ENCODE data around the gene RCSD1.

The RCSD1 gene

GRCh38 chr1:167683226-167683625 is 53.2 kb downstream of the RCSD1 start:
- H3K36me3 ChIP-seq (ENCODE audit: control insufficient read depth in 1 of 2, insufficient read depth in 2 of 2, low read length in 2 of 2): no peaks in the 10 kb centered on the region
- H3K4me1 ChIP-seq (ENCODE audit: control insufficient read depth in 1 of 2, insufficient read depth in 2 of 2, low read length in 2 of 2): peaks cover 4 to 41% of the 10 kb centered on the region in 2 donors
- H3K4me3 ChIP-seq (ENCODE audit: low read depth in 1 of 2, low read length in 2 of 2): no peak overlapping the region
- no peaks in the 10 kb centered on the region for H3K9me3 ChIP-seq (ENCODE audit: control insufficient read depth in 1 of 2, low read length in 2 of 2)
- no peak overlapping the region for H3K27ac ChIP-seq (ENCODE audit: low read length)
- no peaks in the 10 kb centered on the region for H3K27me3 ChIP-seq (ENCODE audit: low read depth, low read length)

- Histone ChIP-seq H3K4me1 (ENCODE audit: control insufficient read depth in 1 of 2, insufficient read depth in 2 of 2, low read length in 2 of 2) (peaks cover 4 to 41% of the 10 kb centered on the region in 2 donors), H3K4me3 (ENCODE audit: low read depth in 1 of 2, low read length in 2 of 2) (no peak overlapping the region), H3K9me3 (ENCODE audit: control insufficient read depth in 1 of 2, low read length in 2 of 2) (no peaks in the 10 kb centered on the region), H3K36me3 (ENCODE audit: control insufficient read depth in 1 of 2, insufficient read depth in 2 of 2, low read length in 2 of 2) (no peaks in the 10 kb centered on the region), H3K27me3 (ENCODE audit: low read depth, low read length) (no peaks in the 10 kb centered on the region), H3K27ac (ENCODE audit: low read length) (peak overlapping the region; percentile 27)
These were observed 53.8 kb downstream of the RCSD1 start for GRCh38 chr1:167683641-167684502.

GRCh38 chr1:167685844-167686243 is 55.8 kb downstream of the RCSD1 start:
- Histone ChIP-seq H3K4me3 (ENCODE audit: low read depth in 1 of 2, low read length in 2 of 2) (no peak overlapping the region), H3K9me3 (ENCODE audit: control insufficient read depth in 1 of 2, low read length in 2 of 2) (no peaks in the 10 kb centered on the region), H3K36me3 (ENCODE audit: control insufficient read depth in 1 of 2, insufficient read depth in 2 of 2, low read length in 2 of 2) (no peaks in the 10 kb centered on the region), H3K27me3 (ENCODE audit: low read depth, low read length) (no peaks in the 10 kb centered on the region), H3K4me1 (ENCODE audit: control insufficient read depth in 1 of 2, insufficient read depth in 2 of 2, low read length in 2 of 2) (peaks cover 4 to 37% of the 10 kb centered on the region in 2 donors), H3K27ac (ENCODE audit: low read length) (no peak overlapping the region)

GRCh38 chr1:167687919-167688519 is 58.0 kb downstream of the RCSD1 start:
- Histone ChIP-seq H3K9me3 (ENCODE audit: control insufficient read depth in 1 of 2, low read length in 2 of 2) (no peaks in the 10 kb centered on the region), H3K36me3 (ENCODE audit: control insufficient read depth in 1 of 2, insufficient read depth in 2 of 2, low read length in 2 of 2) (peaks cover under 1 to 4% of the 10 kb centered on the region in 2 donors), H3K4me3 (ENCODE audit: low read depth in 1 of 2, low read length in 2 of 2) (no peak overlapping the region), H3K27me3 (ENCODE audit: low read depth, low read length) (no peaks in the 10 kb centered on the region), H3K4me1 (ENCODE audit: control insufficient read depth in 1 of 2, insufficient read depth in 2 of 2, low read length in 2 of 2) (peaks cover 0 to 29% of the 10 kb centered on the region in 2 donors), H3K27ac (ENCODE audit: low read length) (no peak overlapping the region)

- Histone ChIP-seq H3K4me3 (ENCODE audit: low read depth in 1 of 2, low read length in 2 of 2) (no peak overlapping the region), H3K27ac (ENCODE audit: low read length) (no peak overlapping the region), H3K27me3 (ENCODE audit: low read depth, low read length) (no peaks in the 10 kb centered on the region), H3K9me3 (ENCODE audit: control insufficient read depth in 1 of 2, low read length in 2 of 2) (no peaks in the 10 kb centered on the region), H3K36me3 (ENCODE audit: control insufficient read depth in 1 of 2, insufficient read depth in 2 of 2, low read length in 2 of 2) (peaks cover 8 to 13% of the 10 kb centered on the region in 2 donors), H3K4me1 (ENCODE audit: control insufficient read depth in 1 of 2, insufficient read depth in 2 of 2, low read length in 2 of 2) (peaks cover 0 to 23% of the 10 kb centered on the region in 2 donors)
These were observed 59.5 kb downstream of the RCSD1 start for GRCh38 chr1:167689567-167689920.

GRCh38 chr1:167690053-167690452 is 60.0 kb downstream of the RCSD1 start:
- Histone ChIP-seq H3K27me3 (ENCODE audit: low read depth, low read length) (no peaks in the 10 kb centered on the region), H3K4me1 (ENCODE audit: control insufficient read depth in 1 of 2, insufficient read depth in 2 of 2, low read length in 2 of 2) (peaks cover 0 to 23% of the 10 kb centered on the region in 2 donors), H3K9me3 (ENCODE audit: control insufficient read depth in 1 of 2, low read length in 2 of 2) (no peaks in the 10 kb centered on the region), H3K27ac (ENCODE audit: low read length) (no peak overlapping the region), H3K4me3 (ENCODE audit: low read depth in 1 of 2, low read length in 2 of 2) (no peak overlapping the region), H3K36me3 (ENCODE audit: control insufficient read depth in 1 of 2, insufficient read depth in 2 of 2, low read length in 2 of 2) (peaks cover 8 to 17% of the 10 kb centered on the region in 2 donors)

- no peaks in the 10 kb centered on the region for H3K9me3 ChIP-seq (ENCODE audit: control insufficient read depth in 1 of 2, low read length in 2 of 2)
- H3K27me3 ChIP-seq (ENCODE audit: low read depth, low read length): no peaks in the 10 kb centered on the region
- peaks cover 0 to 3% of the 10 kb centered on the region in 2 donors for H3K4me1 ChIP-seq (ENCODE audit: control insufficient read depth in 1 of 2, insufficient read depth in 2 of 2, low read length in 2 of 2)
- H3K4me3 ChIP-seq (ENCODE audit: low read depth in 1 of 2, low read length in 2 of 2): no peak overlapping the region
- peaks cover 16 to 22% of the 10 kb centered on the region in 2 donors for H3K36me3 ChIP-seq (ENCODE audit: control insufficient read depth in 1 of 2, insufficient read depth in 2 of 2, low read length in 2 of 2)
- H3K27ac ChIP-seq (ENCODE audit: low read length): no peak overlapping the region
These were observed 63.5 kb downstream of the RCSD1 start for GRCh38 chr1:167693425-167694045.

- H3K27ac ChIP-seq (ENCODE audit: low read length): no peak overlapping the region
- H3K36me3 ChIP-seq (ENCODE audit: control insufficient read depth in 1 of 2, insufficient read depth in 2 of 2, low read length in 2 of 2): peaks cover 20 to 22% of the 10 kb centered on the region in 2 donors
- no peaks in the 10 kb centered on the region for H3K27me3 ChIP-seq (ENCODE audit: low read depth, low read length)
- H3K4me1 ChIP-seq (ENCODE audit: control insufficient read depth in 1 of 2, insufficient read depth in 2 of 2, low read length in 2 of 2): peaks cover 0 to 3% of the 10 kb centered on the region in 2 donors
- no peak overlapping the region for H3K4me3 ChIP-seq (ENCODE audit: low read depth in 1 of 2, low read length in 2 of 2)
- H3K9me3 ChIP-seq (ENCODE audit: control insufficient read depth in 1 of 2, low read length in 2 of 2): no peaks in the 10 kb centered on the region
These were observed 64.7 kb downstream of the RCSD1 start for GRCh38 chr1:167694691-167695090.

GRCh38 chr1:167695147-167695546 is 65.1 kb downstream of the RCSD1 start:
- Histone ChIP-seq H3K9me3 (ENCODE audit: control insufficient read depth in 1 of 2, low read length in 2 of 2) (no peaks in the 10 kb centered on the region), H3K4me1 (ENCODE audit: control insufficient read depth in 1 of 2, insufficient read depth in 2 of 2, low read length in 2 of 2) (peaks cover 0 to 3% of the 10 kb centered on the region in 2 donors), H3K27ac (ENCODE audit: low read length) (no peak overlapping the region), H3K4me3 (ENCODE audit: low read depth in 1 of 2, low read length in 2 of 2) (no peak overlapping the region), H3K27me3 (ENCODE audit: low read depth, low read length) (no peaks in the 10 kb centered on the region), H3K36me3 (ENCODE audit: control insufficient read depth in 1 of 2, insufficient read depth in 2 of 2, low read length in 2 of 2) (peaks cover 20 to 22% of the 10 kb centered on the region in 2 donors)

GRCh38 chr1:167695756-167696561 is 65.9 kb downstream of the RCSD1 start:
- H3K27ac ChIP-seq (ENCODE audit: low read length): no peak overlapping the region
- H3K4me1 ChIP-seq (ENCODE audit: control insufficient read depth in 1 of 2, insufficient read depth in 2 of 2, low read length in 2 of 2): peaks cover 0 to 3% of the 10 kb centered on the region in 2 donors
- H3K4me3 ChIP-seq (ENCODE audit: low read depth in 1 of 2, low read length in 2 of 2): no peak overlapping the region
- no peaks in the 10 kb centered on the region for H3K27me3 ChIP-seq (ENCODE audit: low read depth, low read length)
- H3K36me3 ChIP-seq (ENCODE audit: control insufficient read depth in 1 of 2, insufficient read depth in 2 of 2, low read length in 2 of 2): peaks cover 20 to 22% of the 10 kb centered on the region in 2 donors
- no peaks in the 10 kb centered on the region for H3K9me3 ChIP-seq (ENCODE audit: control insufficient read depth in 1 of 2, low read length in 2 of 2)

All from muscle layer of duodenum (tissue), 2 donors.